ENCODE measurements around the gene TCF25. TPM values are rescaled to one million over a fixed set of nuclear protein-coding genes. Genes with fewer than 3 reads are reported as not detected.
A peak's percentile ranks its signal among the peaks of the same experiment; 100 is the strongest.

Gene TCF25
- total and polyA plus RNA-seq, 8 donors = 124 to 748 (median 216) TPM

DNA sequence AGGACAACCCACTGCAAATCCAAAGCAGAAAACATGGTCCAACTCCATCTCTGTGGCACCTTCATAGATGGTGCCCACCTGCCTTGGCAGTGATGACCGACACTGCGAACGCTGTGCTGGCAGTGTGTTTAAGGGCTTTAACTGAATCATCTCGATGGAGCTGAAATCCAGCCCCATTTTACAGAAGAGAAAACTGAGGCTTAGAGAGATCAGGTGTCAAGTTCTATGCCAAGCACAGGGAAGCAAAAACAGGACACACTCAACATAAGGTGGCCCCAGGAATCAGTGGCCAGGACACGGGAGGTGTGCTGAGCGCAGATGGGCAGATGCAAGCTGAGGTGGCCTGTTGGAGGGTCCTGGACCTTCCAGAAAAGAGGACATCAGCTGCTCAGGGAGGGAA is 10.7 kb upstream of the TCF25 start:
- Histone ChIP-seq H3K36me3 (peaks cover 0 to 36% (median 10%) of the 10 kb centered on the region in 4 donors), H3K4me1 (peaks cover 0 to 30% (median 11%) of the 10 kb centered on the region in 4 donors), H3K27me3 (no peaks in the 10 kb centered on the region), H3K9me3 (peaks cover 0 to 6% (median 3%) of the 10 kb centered on the region in 4 donors), H3K27ac (no peak overlapping the region), H3K4me3 (no peak overlapping the region)
- TF ChIP-seq, protein P1, sequence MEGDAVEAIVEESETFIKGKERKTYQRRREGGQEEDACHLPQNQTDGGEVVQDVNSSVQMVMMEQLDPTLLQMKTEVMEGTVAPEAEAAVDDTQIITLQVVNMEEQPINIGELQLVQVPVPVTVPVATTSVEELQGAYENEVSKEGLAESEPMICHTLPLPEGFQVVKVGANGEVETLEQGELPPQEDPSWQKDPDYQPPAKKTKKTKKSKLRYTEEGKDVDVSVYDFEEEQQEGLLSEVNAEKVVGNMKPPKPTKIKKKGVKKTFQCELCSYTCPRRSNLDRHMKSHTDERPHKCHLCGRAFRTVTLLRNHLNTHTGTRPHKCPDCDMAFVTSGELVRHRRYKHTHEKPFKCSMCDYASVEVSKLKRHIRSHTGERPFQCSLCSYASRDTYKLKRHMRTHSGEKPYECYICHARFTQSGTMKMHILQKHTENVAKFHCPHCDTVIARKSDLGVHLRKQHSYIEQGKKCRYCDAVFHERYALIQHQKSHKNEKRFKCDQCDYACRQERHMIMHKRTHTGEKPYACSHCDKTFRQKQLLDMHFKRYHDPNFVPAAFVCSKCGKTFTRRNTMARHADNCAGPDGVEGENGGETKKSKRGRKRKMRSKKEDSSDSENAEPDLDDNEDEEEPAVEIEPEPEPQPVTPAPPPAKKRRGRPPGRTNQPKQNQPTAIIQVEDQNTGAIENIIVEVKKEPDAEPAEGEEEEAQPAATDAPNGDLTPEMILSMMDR (IDR thresholded peaks at IDR 0.05) = no peak
- no peak for TF ChIP-seq POLR2A (IDR thresholded peaks at IDR 0.05)
- TF ChIP-seq EP300 (IDR thresholded peaks at IDR 0.05) = no peak
- no peak for TF ChIP-seq POLR2AphosphoS5 (IDR thresholded peaks at IDR 0.05)
- intact Hi-C loops (cut with DNase I; ENCODE audit: low total_unique reads) = loop anchor here (5.0 to 10.0 kb wide), 2 partner anchors 45 to 158 kb away; partner anchors contain the start of genes FANCA and SPATA2L
- no peak for DNase-seq
- WGBS, 5 donors = 92 to 98% (median 97%) methylated on average over 6 of the region's 6 CpGs

GRCh38 chr16:89863741-89864526 is 9.5 kb upstream of the TCF25 start:
- H3K4me1 ChIP-seq = peaks cover 0 to 30% (median 11%) of the 10 kb centered on the region in 4 donors
- WGBS, 5 donors = 58 to 68% (median 63%) methylated on average over 21 of the region's 21 CpGs
- peaks cover 0 to 28% (median 5%) of the 10 kb centered on the region in 4 donors for H3K36me3 ChIP-seq
- intact Hi-C loops (cut with DNase I; ENCODE audit: low total_unique reads) = loop anchor here (5.0 to 10.0 kb wide), 2 partner anchors 47 to 159 kb away; partner anchors contain the start of genes FANCA and SPATA2L
- peak in 1 of 2 donors; percentile 47 for DNase-seq
- H3K4me3 ChIP-seq = no peak overlapping the region
- peaks cover 0 to 11% (median 8%) of the 10 kb centered on the region in 4 donors for H3K9me3 ChIP-seq
- H3K27me3 ChIP-seq = no peaks in the 10 kb centered on the region
- peak overlapping the region; percentile 9 to 76 (median 36) for H3K27ac ChIP-seq
- TF ChIP-seq, protein P1 (IDR thresholded peaks at IDR 0.05) = no peak
- TF ChIP-seq POLR2A (IDR thresholded peaks at IDR 0.05) = no peak

GRCh38 chr16:89864527-89864820 is 8.9 kb upstream of the TCF25 start:
- 58 to 72% (median 69%) methylated on average over 5 of the region's 5 CpGs for WGBS, 5 donors
- Histone ChIP-seq H3K4me1 (peaks cover 0 to 30% (median 11%) of the 10 kb centered on the region in 4 donors), H3K4me3 (no peak overlapping the region), H3K36me3 (peaks cover 0 to 24% (median 7%) of the 10 kb centered on the region in 4 donors), H3K9me3 (peaks cover 0 to 11% (median 8%) of the 10 kb centered on the region in 4 donors), H3K27ac (peak overlapping the region in 4 of 5 donors; percentile 9 to 76 (median 46)), H3K27me3 (no peaks in the 10 kb centered on the region)
- intact Hi-C loops (cut with DNase I; ENCODE audit: low total_unique reads) = loop anchor here (5.0 to 10.0 kb wide), 2 partner anchors 47 to 160 kb away; partner anchors contain the start of genes FANCA and SPATA2L
- no peak for TF ChIP-seq POLR2AphosphoS5 (IDR thresholded peaks at IDR 0.05)
- TF ChIP-seq, protein P1 (IDR thresholded peaks at IDR 0.05) = no peak
- TF ChIP-seq POLR2A (IDR thresholded peaks at IDR 0.05) = no peak
- no peak for TF ChIP-seq EP300 (IDR thresholded peaks at IDR 0.05)
- DNase-seq = no peak

- no peaks in the 10 kb centered on the region for H3K27me3 ChIP-seq
- H3K36me3 ChIP-seq = peaks cover 0 to 16% (median 12%) of the 10 kb centered on the region in 4 donors
- H3K4me1 ChIP-seq = peaks cover 5 to 31% (median 16%) of the 10 kb centered on the region in 4 donors
- intact Hi-C loops (cut with DNase I; ENCODE audit: low total_unique reads) = loop anchor here (10.0 kb wide), 1 partner anchor 163 kb away; the partner anchor contains the start of gene SPATA2L
- H3K4me3 ChIP-seq = no peak overlapping the region
- WGBS, 5 donors = 88 to 96% (median 94%) methylated on average over 5 of the region's 5 CpGs
- peaks cover 0 to 11% (median 8%) of the 10 kb centered on the region in 4 donors for H3K9me3 ChIP-seq
- TF ChIP-seq POLR2A (IDR thresholded peaks at IDR 0.05) = no peak
- no peak for DNase-seq
- no peak overlapping the region for H3K27ac ChIP-seq
Measured at GRCh38 chr16:89867918-89868317, 5.5 kb upstream of the TCF25 start.
